GM23338 (cell line): ENCODE measurements around the gene CTSC. TPM values are rescaled to one million over a fixed set of nuclear protein-coding genes. Genes with fewer than 3 reads are reported as not detected.

Experiments used
- ATAC-seq: fragments of 200-7000 bp; cut with Tn5 transposase; 3 replicates; pipeline ENCODE4 v1.9.1; 2020
- DNase-seq: peaks from one replicate; pipeline ENCODE4 v3.0.0-alpha.2; 2015; ENCODE audit warnings: low spot score
- H2AFZ ChIP-seq: fragments of 200-600 bp; sonication (generic); 2 replicates; pipeline ENCODE4 v1.8.0; 2016; ENCODE audit warnings: antibody characterized with exemption, mild to moderate bottlenecking, moderate library complexity
- H3F3A ChIP-seq: fragments of 200-600 bp; sonication (generic); replicated peaks from 2 replicates; pipeline ENCODE4 v1.8.0; 2017; ENCODE audit warnings: antibody characterized with exemption, mixed run types, low read depth
- H3K27ac ChIP-seq: fragments of 200-600 bp; sonication (generic); 2 replicates; pipeline ENCODE4 v1.6.1; 2016; ENCODE audit warnings: low read depth
- H3K27me3 ChIP-seq: fragments of 200-600 bp; sonication (generic); 2 replicates; pipeline ENCODE4 v1.8.0; 2016; ENCODE audit warnings: mild to moderate bottlenecking, mixed run types, moderate library complexity; ENCODE audit not compliant: insufficient read depth
- H3K36me3 ChIP-seq: fragments of 200-600 bp; sonication (generic); 2 replicates; pipeline ENCODE4 v1.8.0; 2016; ENCODE audit warnings: mild to moderate bottlenecking; ENCODE audit not compliant: insufficient read depth
- H3K4me1 ChIP-seq: fragments of 200-600 bp; sonication (generic); 2 replicates; pipeline ENCODE4 v1.8.0; 2016; ENCODE audit warnings: mild to moderate bottlenecking, moderate library complexity; ENCODE audit not compliant: insufficient read depth
- H3K4me2 ChIP-seq: fragments of 200-600 bp; sonication (generic); 2 replicates; pipeline ENCODE4 v1.7.1; 2017; ENCODE audit warnings: mixed run types
- H3K4me3 ChIP-seq: fragments of 200-600 bp; sonication (generic); 2 replicates; pipeline ENCODE4 v1.6.1; 2016; ENCODE audit warnings: mixed run types
- H3K79me2 ChIP-seq: fragments of 200-600 bp; sonication (generic); replicated peaks from 2 replicates; pipeline ENCODE4 v1.8.0; 2017; ENCODE audit warnings: mild to moderate bottlenecking; ENCODE audit not compliant: insufficient read depth
- H3K9me2 ChIP-seq: fragments of 200-600 bp; sonication (generic); 2 replicates; pipeline ENCODE4 v1.8.0; 2017; ENCODE audit not compliant: insufficient read depth
- H4K20me1 ChIP-seq: fragments of 200-600 bp; sonication (generic); replicated peaks from 2 replicates; pipeline ENCODE4 v1.8.0; 2017; ENCODE audit warnings: mild to moderate bottlenecking; ENCODE audit not compliant: insufficient read depth
- H3K27ac Mint-ChIP-seq: 2 replicates; pipeline ENCODE4 v1.8.0; 2020; ENCODE audit warnings: inconsistent platforms, mild to moderate bottlenecking, moderate library complexity, mixed read lengths
- H3K27me3 Mint-ChIP-seq: 3 replicates; pipeline ENCODE4 v1.8.0; 2022; ENCODE audit warnings: low read depth, mild to moderate bottlenecking, moderate library complexity, mixed read lengths, inconsistent platforms; ENCODE audit not compliant: insufficient read depth, poor library complexity
- H3K36me3 Mint-ChIP-seq: 3 replicates; pipeline ENCODE4 v1.8.0; 2021; ENCODE audit warnings: low read depth, mild to moderate bottlenecking, inconsistent platforms, moderate library complexity, mixed read lengths
- H3K4me1 Mint-ChIP-seq: 3 replicates; pipeline ENCODE4 v1.8.0; 2020; ENCODE audit warnings: mild to moderate bottlenecking, inconsistent platforms, mixed read lengths
- H3K4me3 Mint-ChIP-seq: 3 replicates; pipeline ENCODE4 v1.8.0; 2021; ENCODE audit warnings: moderate library complexity, mild to moderate bottlenecking, inconsistent platforms, mixed read lengths
- H3K9me3 Mint-ChIP-seq: 3 replicates; pipeline ENCODE4 v1.8.0; 2020; ENCODE audit warnings: moderate library complexity, mild to moderate bottlenecking, inconsistent platforms, mixed read lengths
- CREB1 ChIP-seq: fragments of 250-450 bp; sonication (Bioruptor Pico); IDR thresholded peaks from 2 replicates; pipeline ENCODE4 v1.5.0; 2020; ENCODE audit warnings: low read depth, mild to moderate bottlenecking, moderate library complexity
- EZH2 ChIP-seq: fragments of 200-600 bp; sonication (generic); IDR thresholded peaks from one replicate; pipeline ENCODE4 v1.8.0; 2017; ENCODE audit warnings: antibody characterized with exemption, mild to moderate bottlenecking, low read depth; ENCODE audit not compliant: unreplicated experiment
- EZH2phosphoT487 ChIP-seq: fragments of 200-600 bp; sonication (generic); IDR thresholded peaks from one replicate; pipeline ENCODE4 v1.8.1; 2018; ENCODE audit warnings: antibody characterized with exemption; ENCODE audit not compliant: unreplicated experiment
- JUNB ChIP-seq: IDR thresholded peaks from one replicate; pipeline ENCODE4 v1.6.1; 2016; ENCODE audit warnings: antibody characterized with exemption; ENCODE audit not compliant: unreplicated experiment
- POLR2AphosphoS5 ChIP-seq: IDR thresholded peaks from 2 replicates; pipeline ENCODE4 v1.6.1; 2016; ENCODE audit warnings: antibody characterized with exemption, low read depth
- STAT1 ChIP-seq: IDR thresholded peaks from one replicate; pipeline ENCODE4 v1.6.1; 2016; ENCODE audit warnings: antibody characterized with exemption; ENCODE audit not compliant: unreplicated experiment
- ZNF114 ChIP-seq: fragments of 250-450 bp; sonication (Bioruptor Pico); IDR thresholded peaks from 2 replicates; pipeline ENCODE4 v1.5.0; 2020; ENCODE audit warnings: mild to moderate bottlenecking, moderate library complexity
- polyA plus RNA-seq: library from polyadenylated mRNA; unstranded; fragments of >200 nt; fragmentation: Nextera tagmentation; extraction: Ambion mirVana; gene quantifications from 2 replicates; pipeline ENCODE4 v1.2.1, GENCODE V29; 2016
- total RNA-seq: library from RNA; depleted of rRNA; stranded (reverse); fragments of >200 nt; shearing (Covaris generic); gene quantifications from 2 replicates; pipeline ENCODE4 v1.2.3, GENCODE V29; 2014
- TF ChIP-seq, protein P1 (sequence below): fragments of 250-450 bp; sonication (Bioruptor Pico); IDR thresholded peaks from 2 replicates; pipeline ENCODE4 v1.5.0; 2020; ENCODE audit warnings: mild to moderate bottlenecking, moderate library complexity
- TF ChIP-seq, protein P2 (sequence below), 2 experiments: fragments of 200-600 bp in 1 of 2; sonication (generic) in 1 of 2; conservative IDR thresholded peaks; 2 replicates each; pipeline versions ENCODE4 v1.5.1 to v1.6.1; 2016 to 2017; ENCODE audit warnings: antibody characterized with exemption in 2 of 2, low read depth in 2 of 2, mild to moderate bottlenecking in 2 of 2, moderate library complexity in 1 of 2
- TF ChIP-seq, protein P3 (sequence below): IDR thresholded peaks from one replicate; pipeline ENCODE4 v1.6.1; 2018; ENCODE audit warnings: antibody characterized with exemption; ENCODE audit not compliant: unreplicated experiment

CTSC gene
- total and polyA plus RNA-seq, 2 experiments from 2014 or later: 408 to 444 TPM

DNA sequence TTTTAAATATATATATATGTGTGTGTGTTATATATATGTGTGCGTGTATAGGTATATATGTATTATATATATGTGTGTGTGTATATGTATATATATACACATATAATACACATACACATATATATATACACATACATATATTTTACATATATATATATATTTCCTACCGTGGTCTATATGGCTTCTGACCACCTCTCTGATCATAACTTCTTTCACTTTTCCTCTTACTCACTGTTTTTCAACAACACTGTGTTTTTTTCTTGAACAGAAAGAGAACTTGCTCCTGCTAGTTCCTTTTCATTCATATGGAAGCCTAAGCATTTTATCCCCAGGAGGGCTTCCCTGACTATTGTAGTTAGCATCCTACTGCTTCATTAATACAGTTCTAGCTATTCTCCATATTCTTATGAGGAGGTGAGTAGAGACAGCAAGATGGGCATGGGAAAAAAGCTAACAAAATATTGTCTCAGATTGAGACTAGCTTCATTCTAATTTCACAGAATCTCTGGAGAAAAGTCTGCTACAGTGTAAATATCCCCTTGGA lies 38.5 kb upstream of the CTSC start (continued):
- TF ChIP-seq, protein P1, sequence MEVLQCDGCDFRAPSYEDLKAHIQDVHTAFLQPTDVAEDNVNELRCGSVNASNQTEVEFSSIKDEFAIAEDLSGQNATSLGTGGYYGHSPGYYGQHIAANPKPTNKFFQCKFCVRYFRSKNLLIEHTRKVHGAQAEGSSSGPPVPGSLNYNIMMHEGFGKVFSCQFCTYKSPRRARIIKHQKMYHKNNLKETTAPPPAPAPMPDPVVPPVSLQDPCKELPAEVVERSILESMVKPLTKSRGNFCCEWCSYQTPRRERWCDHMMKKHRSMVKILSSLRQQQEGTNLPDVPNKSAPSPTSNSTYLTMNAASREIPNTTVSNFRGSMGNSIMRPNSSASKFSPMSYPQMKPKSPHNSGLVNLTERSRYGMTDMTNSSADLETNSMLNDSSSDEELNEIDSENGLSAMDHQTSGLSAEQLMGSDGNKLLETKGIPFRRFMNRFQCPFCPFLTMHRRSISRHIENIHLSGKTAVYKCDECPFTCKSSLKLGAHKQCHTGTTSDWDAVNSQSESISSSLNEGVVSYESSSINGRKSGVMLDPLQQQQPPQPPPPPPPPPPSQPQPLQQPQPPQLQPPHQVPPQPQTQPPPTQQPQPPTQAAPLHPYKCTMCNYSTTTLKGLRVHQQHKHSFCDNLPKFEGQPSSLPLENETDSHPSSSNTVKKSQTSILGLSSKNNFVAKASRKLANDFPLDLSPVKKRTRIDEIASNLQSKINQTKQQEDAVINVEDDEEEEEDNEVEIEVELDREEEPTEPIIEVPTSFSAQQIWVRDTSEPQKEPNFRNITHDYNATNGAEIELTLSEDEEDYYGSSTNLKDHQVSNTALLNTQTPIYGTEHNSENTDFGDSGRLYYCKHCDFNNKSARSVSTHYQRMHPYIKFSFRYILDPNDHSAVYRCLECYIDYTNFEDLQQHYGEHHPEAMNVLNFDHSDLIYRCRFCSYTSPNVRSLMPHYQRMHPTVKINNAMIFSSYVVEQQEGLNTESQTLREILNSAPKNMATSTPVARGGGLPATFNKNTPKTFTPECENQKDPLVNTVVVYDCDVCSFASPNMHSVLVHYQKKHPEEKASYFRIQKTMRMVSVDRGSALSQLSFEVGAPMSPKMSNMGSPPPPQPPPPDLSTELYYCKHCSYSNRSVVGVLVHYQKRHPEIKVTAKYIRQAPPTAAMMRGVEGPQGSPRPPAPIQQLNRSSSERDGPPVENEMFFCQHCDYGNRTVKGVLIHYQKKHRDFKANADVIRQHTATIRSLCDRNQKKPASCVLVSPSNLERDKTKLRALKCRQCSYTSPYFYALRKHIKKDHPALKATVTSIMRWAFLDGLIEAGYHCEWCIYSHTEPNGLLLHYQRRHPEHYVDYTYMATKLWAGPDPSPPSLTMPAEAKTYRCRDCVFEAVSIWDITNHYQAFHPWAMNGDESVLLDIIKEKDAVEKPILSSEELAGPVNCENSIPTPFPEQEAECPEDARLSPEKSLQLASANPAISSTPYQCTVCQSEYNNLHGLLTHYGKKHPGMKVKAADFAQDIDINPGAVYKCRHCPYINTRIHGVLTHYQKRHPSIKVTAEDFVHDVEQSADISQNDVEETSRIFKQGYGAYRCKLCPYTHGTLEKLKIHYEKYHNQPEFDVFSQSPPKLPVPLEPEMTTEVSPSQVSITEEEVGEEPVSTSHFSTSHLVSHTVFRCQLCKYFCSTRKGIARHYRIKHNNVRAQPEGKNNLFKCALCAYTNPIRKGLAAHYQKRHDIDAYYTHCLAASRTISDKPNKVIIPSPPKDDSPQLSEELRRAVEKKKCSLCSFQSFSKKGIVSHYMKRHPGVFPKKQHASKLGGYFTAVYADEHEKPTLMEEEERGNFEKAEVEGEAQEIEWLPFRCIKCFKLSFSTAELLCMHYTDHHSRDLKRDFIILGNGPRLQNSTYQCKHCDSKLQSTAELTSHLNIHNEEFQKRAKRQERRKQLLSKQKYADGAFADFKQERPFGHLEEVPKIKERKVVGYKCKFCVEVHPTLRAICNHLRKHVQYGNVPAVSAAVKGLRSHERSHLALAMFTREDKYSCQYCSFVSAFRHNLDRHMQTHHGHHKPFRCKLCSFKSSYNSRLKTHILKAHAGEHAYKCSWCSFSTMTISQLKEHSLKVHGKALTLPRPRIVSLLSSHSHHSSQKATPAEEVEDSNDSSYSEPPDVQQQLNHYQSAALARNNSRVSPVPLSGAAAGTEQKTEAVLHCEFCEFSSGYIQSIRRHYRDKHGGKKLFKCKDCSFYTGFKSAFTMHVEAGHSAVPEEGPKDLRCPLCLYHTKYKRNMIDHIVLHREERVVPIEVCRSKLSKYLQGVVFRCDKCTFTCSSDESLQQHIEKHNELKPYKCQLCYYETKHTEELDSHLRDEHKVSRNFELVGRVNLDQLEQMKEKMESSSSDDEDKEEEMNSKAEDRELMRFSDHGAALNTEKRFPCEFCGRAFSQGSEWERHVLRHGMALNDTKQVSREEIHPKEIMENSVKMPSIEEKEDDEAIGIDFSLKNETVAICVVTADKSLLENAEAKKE (CRISPR knock-in tag): peak; percentile 35; the same call in 1 of the 2 replicates
- TF ChIP-seq, protein P2, sequence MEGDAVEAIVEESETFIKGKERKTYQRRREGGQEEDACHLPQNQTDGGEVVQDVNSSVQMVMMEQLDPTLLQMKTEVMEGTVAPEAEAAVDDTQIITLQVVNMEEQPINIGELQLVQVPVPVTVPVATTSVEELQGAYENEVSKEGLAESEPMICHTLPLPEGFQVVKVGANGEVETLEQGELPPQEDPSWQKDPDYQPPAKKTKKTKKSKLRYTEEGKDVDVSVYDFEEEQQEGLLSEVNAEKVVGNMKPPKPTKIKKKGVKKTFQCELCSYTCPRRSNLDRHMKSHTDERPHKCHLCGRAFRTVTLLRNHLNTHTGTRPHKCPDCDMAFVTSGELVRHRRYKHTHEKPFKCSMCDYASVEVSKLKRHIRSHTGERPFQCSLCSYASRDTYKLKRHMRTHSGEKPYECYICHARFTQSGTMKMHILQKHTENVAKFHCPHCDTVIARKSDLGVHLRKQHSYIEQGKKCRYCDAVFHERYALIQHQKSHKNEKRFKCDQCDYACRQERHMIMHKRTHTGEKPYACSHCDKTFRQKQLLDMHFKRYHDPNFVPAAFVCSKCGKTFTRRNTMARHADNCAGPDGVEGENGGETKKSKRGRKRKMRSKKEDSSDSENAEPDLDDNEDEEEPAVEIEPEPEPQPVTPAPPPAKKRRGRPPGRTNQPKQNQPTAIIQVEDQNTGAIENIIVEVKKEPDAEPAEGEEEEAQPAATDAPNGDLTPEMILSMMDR (conservative IDR thresholded peaks at IDR 0.05; ENCODE audit: low read depth in 2 of 2): no peak

DNA sequence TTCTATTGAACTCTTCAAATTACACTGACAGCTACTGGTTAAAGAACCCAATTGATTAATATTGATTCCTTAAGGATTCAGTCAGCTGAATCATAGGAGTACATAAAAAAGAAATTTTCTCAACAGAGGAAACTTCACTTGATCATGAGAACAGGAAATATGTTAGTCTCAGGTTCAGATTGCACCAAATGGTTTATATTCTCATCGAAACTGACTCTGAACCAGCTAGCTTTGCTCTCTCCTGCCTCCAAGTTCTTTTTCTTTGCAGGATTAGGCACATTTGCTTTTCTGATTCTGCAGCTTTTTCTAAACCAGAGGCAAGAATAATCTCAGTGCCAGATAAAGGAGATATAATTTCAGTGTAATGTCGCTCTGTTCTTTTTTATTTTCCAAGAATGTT lies 33.2 kb upstream of the CTSC start:
- H3F3A ChIP-seq: no peaks in the 10 kb centered on the region
- no peaks in the 10 kb centered on the region for H3K9me2 ChIP-seq
- no peaks in the 10 kb centered on the region for H4K20me1 ChIP-seq
- no peak overlapping the region for H3K4me2 ChIP-seq
- no peaks in the 10 kb centered on the region for H3K79me2 ChIP-seq
- H3K36me3 ChIP-seq: no peaks in the 10 kb centered on the region
- no peak overlapping the region for H3K4me3 ChIP-seq
- no peaks in the 10 kb centered on the region for H3K36me3 Mint-ChIP-seq
- H3K27ac ChIP-seq: no peak overlapping the region
- H3K4me1 Mint-ChIP-seq: peaks cover 9% of the 10 kb centered on the region
- H2AFZ ChIP-seq: 0 out of 2 replicates have a peak overlapping the region, but pooled peaks have one; percentile 6
- no peaks in the 10 kb centered on the region for H3K27me3 ChIP-seq
- H3K4me1 ChIP-seq: peaks cover 8% of the 10 kb centered on the region
- H3K27me3 Mint-ChIP-seq: peaks cover 5% of the 10 kb centered on the region
- ATAC-seq: no peak
- H3K9me3 Mint-ChIP-seq: no peaks in the 10 kb centered on the region
- H3K27ac Mint-ChIP-seq: no peak overlapping the region
- DNase-seq: no peak
- H3K4me3 Mint-ChIP-seq: no peak overlapping the region
- TF ChIP-seq CREB1 (CRISPR knock-in tag) (no peak), EZH2phosphoT487 (no peak), EZH2 (no peak), ZNF114 (no peak), STAT1 (no peak), POLR2AphosphoS5 (no peak), JUNB (no peak)
- TF ChIP-seq, protein P3, sequence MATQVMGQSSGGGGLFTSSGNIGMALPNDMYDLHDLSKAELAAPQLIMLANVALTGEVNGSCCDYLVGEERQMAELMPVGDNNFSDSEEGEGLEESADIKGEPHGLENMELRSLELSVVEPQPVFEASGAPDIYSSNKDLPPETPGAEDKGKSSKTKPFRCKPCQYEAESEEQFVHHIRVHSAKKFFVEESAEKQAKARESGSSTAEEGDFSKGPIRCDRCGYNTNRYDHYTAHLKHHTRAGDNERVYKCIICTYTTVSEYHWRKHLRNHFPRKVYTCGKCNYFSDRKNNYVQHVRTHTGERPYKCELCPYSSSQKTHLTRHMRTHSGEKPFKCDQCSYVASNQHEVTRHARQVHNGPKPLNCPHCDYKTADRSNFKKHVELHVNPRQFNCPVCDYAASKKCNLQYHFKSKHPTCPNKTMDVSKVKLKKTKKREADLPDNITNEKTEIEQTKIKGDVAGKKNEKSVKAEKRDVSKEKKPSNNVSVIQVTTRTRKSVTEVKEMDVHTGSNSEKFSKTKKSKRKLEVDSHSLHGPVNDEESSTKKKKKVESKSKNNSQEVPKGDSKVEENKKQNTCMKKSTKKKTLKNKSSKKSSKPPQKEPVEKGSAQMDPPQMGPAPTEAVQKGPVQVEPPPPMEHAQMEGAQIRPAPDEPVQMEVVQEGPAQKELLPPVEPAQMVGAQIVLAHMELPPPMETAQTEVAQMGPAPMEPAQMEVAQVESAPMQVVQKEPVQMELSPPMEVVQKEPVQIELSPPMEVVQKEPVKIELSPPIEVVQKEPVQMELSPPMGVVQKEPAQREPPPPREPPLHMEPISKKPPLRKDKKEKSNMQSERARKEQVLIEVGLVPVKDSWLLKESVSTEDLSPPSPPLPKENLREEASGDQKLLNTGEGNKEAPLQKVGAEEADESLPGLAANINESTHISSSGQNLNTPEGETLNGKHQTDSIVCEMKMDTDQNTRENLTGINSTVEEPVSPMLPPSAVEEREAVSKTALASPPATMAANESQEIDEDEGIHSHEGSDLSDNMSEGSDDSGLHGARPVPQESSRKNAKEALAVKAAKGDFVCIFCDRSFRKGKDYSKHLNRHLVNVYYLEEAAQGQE: no peak
